ENCODE results near the gene TMTC2. TPM values are rescaled to one million over a fixed set of nuclear protein-coding genes. Genes with fewer than 3 reads are reported as not detected.

TMTC2 gene
- total and polyA plus RNA-seq, 2 experiments from 2014 or later = 1.5 to 12.0 TPM

- Histone ChIP-seq H2AFZ (no peak overlapping the region), H4K20me1 (ENCODE audit: insufficient read depth, poor library complexity, severe bottlenecking) (no peaks in the 10 kb centered on the region), H3K9me2 (replicated peaks; ENCODE audit: insufficient read depth) (no peaks in the 10 kb centered on the region), H3K27ac (no peak overlapping the region), H3K4me2 (no peak overlapping the region), H3K27me3 (no peaks in the 10 kb centered on the region), H3K4me1 (ENCODE audit: insufficient read depth) (no peaks in the 10 kb centered on the region), H3K36me3 (replicated peaks; ENCODE audit: insufficient read depth, low read depth) (no peaks in the 10 kb centered on the region), H3K9me3 (ENCODE audit: low read depth) (no peaks in the 10 kb centered on the region), H3K4me3 (no peak overlapping the region), H3K79me2 (no peaks in the 10 kb centered on the region)
- TF ChIP-seq EZH2phosphoT487 (IDR thresholded peaks at IDR 0.05; ENCODE audit: low read depth, severe bottlenecking, unreplicated experiment) (no peak), EZH2 (IDR thresholded peaks at IDR 0.05; ENCODE audit: borderline replicate concordance) (no peak)
- TF ChIP-seq, protein P1, sequence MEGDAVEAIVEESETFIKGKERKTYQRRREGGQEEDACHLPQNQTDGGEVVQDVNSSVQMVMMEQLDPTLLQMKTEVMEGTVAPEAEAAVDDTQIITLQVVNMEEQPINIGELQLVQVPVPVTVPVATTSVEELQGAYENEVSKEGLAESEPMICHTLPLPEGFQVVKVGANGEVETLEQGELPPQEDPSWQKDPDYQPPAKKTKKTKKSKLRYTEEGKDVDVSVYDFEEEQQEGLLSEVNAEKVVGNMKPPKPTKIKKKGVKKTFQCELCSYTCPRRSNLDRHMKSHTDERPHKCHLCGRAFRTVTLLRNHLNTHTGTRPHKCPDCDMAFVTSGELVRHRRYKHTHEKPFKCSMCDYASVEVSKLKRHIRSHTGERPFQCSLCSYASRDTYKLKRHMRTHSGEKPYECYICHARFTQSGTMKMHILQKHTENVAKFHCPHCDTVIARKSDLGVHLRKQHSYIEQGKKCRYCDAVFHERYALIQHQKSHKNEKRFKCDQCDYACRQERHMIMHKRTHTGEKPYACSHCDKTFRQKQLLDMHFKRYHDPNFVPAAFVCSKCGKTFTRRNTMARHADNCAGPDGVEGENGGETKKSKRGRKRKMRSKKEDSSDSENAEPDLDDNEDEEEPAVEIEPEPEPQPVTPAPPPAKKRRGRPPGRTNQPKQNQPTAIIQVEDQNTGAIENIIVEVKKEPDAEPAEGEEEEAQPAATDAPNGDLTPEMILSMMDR (IDR thresholded peaks at IDR 0.05; ENCODE audit: poor library complexity) = no peak
- WGBS (ENCODE audit: low lambda C conversion rate, missing lambda C conversion rate) = 92% methylated on average over 4 of the region's 4 CpGs
- no peak for DNase-seq (ENCODE audit: low spot score)
Measured at GRCh38 chr12:82866227-82866775, 179.6 kb downstream of the TMTC2 start.

GRCh38 chr12:82866946-82867345 is 180.2 kb downstream of the TMTC2 start:
- H3K27ac ChIP-seq = no peak overlapping the region
- no peaks in the 10 kb centered on the region for H3K27me3 ChIP-seq
- H3K79me2 ChIP-seq = no peaks in the 10 kb centered on the region
- H3K9me3 ChIP-seq (ENCODE audit: low read depth) = no peaks in the 10 kb centered on the region
- no peak overlapping the region for H2AFZ ChIP-seq
- 99% methylated on average over 3 of the region's 3 CpGs for WGBS (ENCODE audit: low lambda C conversion rate, missing lambda C conversion rate)
- DNase-seq (ENCODE audit: low spot score) = no peak
- TF ChIP-seq EZH2 (IDR thresholded peaks at IDR 0.05; ENCODE audit: borderline replicate concordance) = no peak
- no peak for TF ChIP-seq EZH2phosphoT487 (IDR thresholded peaks at IDR 0.05; ENCODE audit: low read depth, severe bottlenecking, unreplicated experiment)
- TF ChIP-seq, protein P1 (IDR thresholded peaks at IDR 0.05; ENCODE audit: poor library complexity) = no peak
- no peaks in the 10 kb centered on the region for H3K36me3 ChIP-seq (replicated peaks; ENCODE audit: insufficient read depth, low read depth)
- no peaks in the 10 kb centered on the region for H3K9me2 ChIP-seq (replicated peaks; ENCODE audit: insufficient read depth)
- no peak overlapping the region for H3K4me3 ChIP-seq
- no peaks in the 10 kb centered on the region for H4K20me1 ChIP-seq (ENCODE audit: insufficient read depth, poor library complexity, severe bottlenecking)
- H3K4me2 ChIP-seq = no peak overlapping the region
- H3K4me1 ChIP-seq (ENCODE audit: insufficient read depth) = no peaks in the 10 kb centered on the region

- H3K9me3 ChIP-seq (ENCODE audit: low read depth) = no peaks in the 10 kb centered on the region
- TF ChIP-seq, protein P1 (IDR thresholded peaks at IDR 0.05; ENCODE audit: poor library complexity) = no peak
- TF ChIP-seq EZH2 (IDR thresholded peaks at IDR 0.05; ENCODE audit: borderline replicate concordance) (no peak), EZH2phosphoT487 (IDR thresholded peaks at IDR 0.05; ENCODE audit: low read depth, severe bottlenecking, unreplicated experiment) (no peak)
- H3K27ac ChIP-seq = no peak overlapping the region
- WGBS (ENCODE audit: low lambda C conversion rate, missing lambda C conversion rate) = 84% methylated on average over 6 of the region's 6 CpGs
- H3K9me2 ChIP-seq (replicated peaks; ENCODE audit: insufficient read depth) = no peaks in the 10 kb centered on the region
- no peaks in the 10 kb centered on the region for H3K79me2 ChIP-seq
- no peaks in the 10 kb centered on the region for H3K4me1 ChIP-seq (ENCODE audit: insufficient read depth)
- no peaks in the 10 kb centered on the region for H3K36me3 ChIP-seq (replicated peaks; ENCODE audit: insufficient read depth, low read depth)
- no peak overlapping the region for H2AFZ ChIP-seq
- H3K4me3 ChIP-seq = no peak overlapping the region
- no peak overlapping the region for H3K4me2 ChIP-seq
- DNase-seq (ENCODE audit: low spot score) = no peak
- H3K27me3 ChIP-seq = no peaks in the 10 kb centered on the region
- no peaks in the 10 kb centered on the region for H4K20me1 ChIP-seq (ENCODE audit: insufficient read depth, poor library complexity, severe bottlenecking)
Measured at GRCh38 chr12:82867762-82868500, 181.2 kb downstream of the TMTC2 start.

Data from hepatocyte (in vitro differentiated cells).